ENCODE results near the gene RBMY1E. TPM values are rescaled to one million over a fixed set of nuclear protein-coding genes. Genes with fewer than 3 reads are reported as not detected.
"Not testable (repeated sequence)": the region's sequence is repeated elsewhere in the genome, so short reads cannot be mapped to it uniquely, and the experiment has no call there.

RBMY1E gene
- not detected in 2 replicates for total RNA-seq (ENCODE audit: low replicate concordance)

DNA sequence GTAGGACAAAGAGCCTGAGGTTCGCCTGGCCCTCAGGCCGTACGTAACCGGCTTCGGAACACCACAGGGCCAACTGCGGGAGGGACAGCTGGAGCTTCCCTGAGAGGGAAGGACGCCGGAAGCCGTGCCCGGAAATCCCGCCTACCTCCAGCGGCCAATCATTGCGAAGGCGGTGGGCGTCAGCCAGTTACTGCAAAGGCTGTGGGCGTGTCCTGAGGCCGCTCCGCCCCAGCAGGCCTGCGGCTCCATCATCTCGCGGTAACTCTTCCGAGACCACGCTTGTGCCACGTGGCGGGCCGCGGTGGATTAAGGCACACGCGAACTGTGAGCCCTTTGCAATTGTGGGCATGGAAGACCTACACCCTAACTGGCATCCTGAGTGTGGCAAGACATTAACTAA is at the start of gene RBMY1E:
RBMY1E (minus strand) TSS at position 101 of the 400 bp plus-strand sequence. CDS start 1,978 bp downstream, outside the sequence.
- DNase-seq (ENCODE audit: low read depth); H3K4me3 ChIP-seq (ENCODE audit: low read depth, low read length): not testable (repeated sequence)

DNA sequence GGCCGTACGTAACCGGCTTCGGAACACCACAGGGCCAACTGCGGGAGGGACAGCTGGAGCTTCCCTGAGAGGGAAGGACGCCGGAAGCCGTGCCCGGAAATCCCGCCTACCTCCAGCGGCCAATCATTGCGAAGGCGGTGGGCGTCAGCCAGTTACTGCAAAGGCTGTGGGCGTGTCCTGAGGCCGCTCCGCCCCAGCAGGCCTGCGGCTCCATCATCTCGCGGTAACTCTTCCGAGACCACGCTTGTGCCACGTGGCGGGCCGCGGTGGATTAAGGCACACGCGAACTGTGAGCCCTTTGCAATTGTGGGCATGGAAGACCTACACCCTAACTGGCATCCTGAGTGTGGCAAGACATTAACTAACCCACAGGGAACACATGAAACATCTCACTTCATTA is 23.4 kb downstream of the RBMY1E start, which contains the start of gene RBMY1D:
RBMY1D (minus strand) TSS at position 101 of the 400 bp plus-strand sequence. CDS start 2,013 bp downstream, outside the sequence.
- not testable (repeated sequence) for DNase-seq (ENCODE audit: low read depth); H3K4me3 ChIP-seq (ENCODE audit: low read depth, low read length)

DNA sequence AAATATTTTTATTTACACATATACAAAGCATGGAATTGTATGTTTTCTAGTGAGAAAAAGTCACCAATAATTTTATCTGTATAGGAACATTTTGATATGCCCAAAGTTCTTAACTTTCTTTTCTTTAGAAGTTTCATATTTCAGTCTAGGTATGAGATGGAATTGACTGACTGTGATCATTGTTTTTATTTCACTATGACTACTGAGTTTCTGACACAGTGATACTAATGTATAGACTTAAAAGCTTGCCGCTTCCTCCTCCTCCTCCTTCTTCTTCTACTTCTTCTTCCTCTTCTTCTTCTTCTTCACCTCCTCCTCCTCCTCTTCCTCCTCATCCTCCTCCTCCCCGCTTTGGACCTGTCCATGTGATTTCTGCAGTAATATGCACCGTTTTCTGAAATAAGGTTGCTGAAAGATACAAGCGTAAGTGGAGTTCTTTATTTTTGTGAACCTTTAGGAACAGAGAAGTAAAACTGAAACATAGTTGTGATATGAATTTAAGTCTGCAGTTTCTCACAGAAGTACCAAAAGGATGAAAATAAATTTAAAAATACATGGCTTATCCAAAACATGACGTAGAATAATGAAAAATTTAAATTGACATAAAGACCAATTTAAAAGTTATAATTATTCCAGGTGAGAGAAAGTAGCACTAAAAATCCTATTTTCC is 48.3 kb downstream of the RBMY1E start:
- H3K4me3 ChIP-seq (ENCODE audit: low read depth, low read length); DNase-seq (ENCODE audit: low read depth): not testable (repeated sequence)

Other genes starting within 250 kb of the RBMY1E start
- gene RBMY1D, start 23.5 kb downstream of the RBMY1E start, total RNA-seq (ENCODE audit: low replicate concordance), result not detected in 2 replicates